GM19324 (cell line): ENCODE results near the gene TEDDM1.
"Not testable (repeated sequence)": the region's sequence is repeated elsewhere in the genome, so short reads cannot be mapped to it uniquely, and the experiment has no call there.

Source experiments
- ATAC-seq: cut with Tn5 transposase; IDR thresholded peaks from one replicate; pipeline ENCODE4 v1.9.1; 2021; ENCODE audit warnings: mild to moderate bottlenecking, moderate library complexity; ENCODE audit not compliant: unreplicated experiment, low FRiP score

The TEDDM1 gene, protein sequence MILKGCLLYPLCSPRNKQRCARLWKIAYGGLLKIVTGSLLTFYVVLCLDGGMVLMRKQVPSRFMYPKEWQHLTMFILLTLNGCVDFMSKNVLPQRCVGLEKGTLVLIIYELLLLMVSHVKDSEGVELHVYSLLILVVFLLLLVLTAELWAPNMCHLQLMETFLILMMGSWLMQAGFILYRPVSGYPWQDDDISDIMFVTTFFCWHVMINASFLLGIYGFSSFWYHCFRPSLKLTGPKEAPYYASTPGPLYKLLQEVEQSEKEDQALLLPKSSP

DNA sequence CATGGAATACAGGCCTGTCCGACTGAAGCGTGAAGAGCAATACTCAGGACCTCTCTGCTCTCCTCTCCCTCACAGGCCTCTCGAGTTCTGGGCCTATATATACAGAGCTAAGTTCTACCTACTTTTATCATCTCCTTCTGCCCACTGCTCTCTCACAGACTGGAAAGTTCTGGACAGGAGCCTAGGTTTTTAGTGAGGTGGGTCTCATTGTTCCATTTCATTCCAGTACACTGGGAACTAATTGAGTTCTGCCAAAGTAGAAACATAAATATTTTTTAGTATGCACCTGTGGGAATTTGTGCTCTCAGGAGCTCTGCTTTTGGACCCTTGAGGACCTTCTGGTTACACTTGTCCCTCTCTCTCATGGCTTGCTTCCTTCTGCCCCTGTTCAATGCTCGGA lies at the start of gene TEDDM1:
TSS of gene TEDDM1 (minus strand) at position 101 of the 400 bp plus-strand sequence. CDS start 182 bp downstream, outside the sequence.
- ATAC-seq: no peak

- ATAC-seq: no peak
Measured at GRCh38 chr1:182450087-182450486, 49.6 kb upstream of the TEDDM1 start, which contains the start of gene RGSL1. RGSL1 (plus strand) TSS chr1:182450146; CDS start chr1:182450166, 20 bp downstream.

DNA sequence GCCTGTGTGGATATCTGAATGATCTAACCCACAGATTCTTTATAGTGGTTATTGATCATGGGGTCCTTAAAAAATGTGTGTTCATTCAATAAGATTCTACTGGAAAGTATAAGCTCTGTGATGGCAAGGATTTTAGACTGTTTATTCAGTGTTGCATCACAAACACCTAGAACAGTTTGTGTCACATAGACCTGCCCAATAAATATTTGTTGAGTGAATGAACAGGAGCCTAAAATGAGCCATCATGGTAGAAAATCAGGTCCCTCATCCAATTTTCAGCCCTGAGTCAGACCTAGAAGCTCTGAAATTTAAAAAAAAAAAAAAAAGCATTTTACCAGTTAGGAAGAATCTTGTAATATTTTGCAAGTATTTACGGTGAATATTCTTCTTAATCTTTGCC lies 47.2 kb upstream of the TEDDM1 start:
- ATAC-seq: no peak

- not testable (repeated sequence) for ATAC-seq
Measured at GRCh38 chr1:182447124-182447523, 46.7 kb upstream of the TEDDM1 start.

DNA sequence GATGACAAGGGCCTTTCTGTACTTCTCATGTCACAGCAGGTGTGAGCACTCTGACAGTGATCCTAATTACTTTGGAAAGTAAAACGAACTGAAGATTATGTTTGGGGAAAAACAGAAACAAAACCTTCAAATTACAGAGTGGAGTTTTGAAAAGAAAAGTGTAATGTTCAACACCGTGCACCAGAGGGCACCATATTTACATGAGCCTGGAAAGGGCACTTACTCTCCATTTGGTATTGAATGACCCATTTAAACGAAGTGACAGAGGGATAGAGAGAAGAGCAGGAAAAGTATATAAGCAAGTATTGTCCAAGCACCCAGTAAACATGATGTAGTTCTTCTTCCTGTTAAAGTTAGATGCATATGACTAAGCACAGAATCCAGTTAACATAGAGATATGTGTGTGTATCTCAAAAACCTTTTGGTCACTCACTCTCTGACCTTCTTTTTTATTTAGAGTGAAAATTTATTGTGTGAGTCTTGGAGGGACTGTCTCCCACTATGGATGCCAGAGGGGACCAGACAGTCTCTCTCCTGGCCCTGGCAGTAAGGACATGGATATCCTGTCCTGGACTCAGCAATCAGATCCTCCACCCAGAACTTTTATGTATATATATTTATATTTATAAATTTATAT lies 45.7 kb upstream of the TEDDM1 start:
- ATAC-seq: no peak

GRCh38 chr1:182444497-182444896 lies 44.0 kb upstream of the TEDDM1 start:
- ATAC-seq: no peak

DNA sequence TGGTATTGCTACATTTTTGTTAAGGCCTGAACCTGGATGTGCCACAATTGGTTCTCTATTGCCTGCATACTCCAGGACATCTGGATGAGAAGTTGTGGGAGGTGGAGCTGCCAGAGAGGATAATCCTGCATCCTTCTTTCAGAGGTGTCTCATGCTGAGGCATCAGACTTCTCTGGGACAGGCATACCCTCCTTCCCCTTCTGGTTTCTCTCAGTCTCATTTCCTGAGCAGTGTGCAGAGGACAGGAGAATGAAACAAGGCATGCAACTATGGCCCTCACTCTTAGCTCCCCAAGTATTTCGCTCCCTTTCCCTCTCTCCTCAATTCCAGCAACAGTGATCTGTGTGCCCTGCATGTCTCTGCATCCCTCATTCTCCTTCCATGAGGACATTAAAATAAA lies 41.9 kb upstream of the TEDDM1 start:
- no peak for ATAC-seq

GRCh38 chr1:182441719-182442118 lies 41.3 kb upstream of the TEDDM1 start:
- ATAC-seq: no peak

DNA sequence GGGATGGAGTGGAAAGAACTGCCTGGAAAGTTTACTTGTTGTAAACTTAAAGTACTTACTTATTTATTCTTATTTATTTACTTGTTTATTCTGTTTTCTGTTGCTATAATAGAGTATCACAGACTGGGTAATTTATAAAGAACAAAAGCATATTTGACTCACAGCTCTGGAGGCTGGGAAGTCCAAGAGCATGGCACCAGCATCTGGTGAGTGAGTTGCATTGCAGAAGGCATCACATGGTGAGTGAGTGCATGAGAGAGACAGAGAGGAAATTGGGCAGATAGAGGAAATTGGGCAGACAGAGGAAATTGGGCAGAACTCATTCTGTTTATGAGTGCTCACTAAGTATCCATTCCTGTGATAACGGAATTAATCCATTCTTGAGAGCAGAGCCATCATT lies 37.9 kb upstream of the TEDDM1 start:
- ATAC-seq: no peak

DNA sequence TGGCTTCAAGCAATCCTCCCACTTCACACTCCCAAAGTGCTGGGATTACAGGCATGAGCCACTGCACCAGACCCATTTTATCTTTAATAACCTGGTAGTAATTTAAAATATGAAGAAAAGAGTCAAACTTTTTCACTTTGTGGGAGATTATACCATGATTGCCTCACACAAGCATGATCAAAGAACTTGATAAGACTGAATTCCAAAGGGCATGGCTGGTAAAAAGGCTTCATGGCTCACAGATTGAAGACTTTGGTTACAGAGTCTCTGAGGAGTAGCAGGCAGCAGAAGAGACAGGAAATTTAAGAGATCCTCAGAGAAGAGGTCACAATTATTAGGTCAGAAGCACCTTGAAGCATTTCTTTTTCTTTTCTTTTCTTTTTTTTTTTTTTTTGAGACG lies 33.1 kb upstream of the TEDDM1 start:
- ATAC-seq: no peak

DNA sequence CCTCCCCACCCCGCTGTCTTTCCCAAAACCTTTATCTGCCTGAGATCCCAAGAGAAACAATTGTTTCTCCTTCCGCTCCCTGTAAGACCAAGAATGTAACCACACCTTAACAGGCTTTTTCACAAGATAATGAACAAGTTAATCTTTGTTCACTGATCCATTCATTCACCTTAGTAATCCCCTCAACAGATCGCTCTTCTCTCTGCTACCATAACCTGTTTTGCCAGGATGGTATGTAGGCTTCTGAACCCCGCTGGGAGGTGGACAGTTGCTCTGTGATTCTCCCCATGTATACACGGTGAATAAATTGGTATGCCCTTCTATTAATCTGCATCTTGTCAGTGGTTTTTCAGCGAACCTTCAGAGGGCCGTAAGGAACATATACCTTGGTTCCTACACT lies 30.8 kb upstream of the TEDDM1 start:
- ATAC-seq: no peak

DNA sequence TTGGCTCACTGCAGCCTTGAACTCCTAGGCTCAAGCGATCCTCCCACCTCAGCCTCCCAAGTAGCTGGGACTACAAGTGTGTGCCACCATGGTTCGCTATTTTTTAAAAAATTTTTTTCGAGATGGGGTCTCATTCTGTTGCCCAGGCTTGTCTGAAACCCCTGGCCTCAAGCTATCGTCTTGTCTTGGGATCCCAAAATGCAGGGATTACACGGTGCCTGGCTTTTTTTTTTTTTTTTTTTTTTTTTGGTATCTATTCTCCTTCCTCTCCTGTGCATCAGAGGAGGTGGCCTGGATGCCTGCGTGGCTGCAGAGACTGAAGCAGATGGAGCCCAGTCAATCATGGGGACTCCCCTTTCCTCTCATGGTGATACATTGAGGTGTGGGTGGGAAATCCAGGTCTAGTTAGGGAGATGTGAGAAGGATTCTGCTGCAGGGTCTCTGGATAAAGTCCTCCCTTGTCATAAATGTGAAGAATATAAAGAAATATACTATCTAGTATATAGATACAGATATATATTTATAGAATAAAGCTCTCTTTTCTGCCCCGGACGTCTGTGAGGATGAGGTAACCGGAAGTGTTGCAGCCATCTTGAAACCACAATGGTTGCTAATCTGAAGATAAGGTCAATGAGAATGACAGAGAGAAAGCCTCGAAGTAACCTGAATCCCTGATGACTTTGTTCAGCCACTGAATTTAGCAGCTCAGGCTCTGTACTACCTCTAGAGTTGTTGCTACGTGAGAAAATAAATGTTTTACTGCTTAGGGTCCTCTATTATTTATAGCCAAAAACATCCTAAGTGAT lies 30.0 kb upstream of the TEDDM1 start:
- ATAC-seq: no peak

GRCh38 chr1:182428043-182428442 lies 27.6 kb upstream of the TEDDM1 start:
- no peak for ATAC-seq

- peak; percentile 68 for ATAC-seq
Measured at GRCh38 chr1:182426442-182427430, 26.3 kb upstream of the TEDDM1 start.

- ATAC-seq: no peak
Measured at GRCh38 chr1:182415789-182416188, 15.3 kb upstream of the TEDDM1 start.

- ATAC-seq: no peak
Measured at GRCh38 chr1:182413969-182414368, 13.5 kb upstream of the TEDDM1 start.

GRCh38 chr1:182413486-182413885 lies 13.0 kb upstream of the TEDDM1 start:
- ATAC-seq: no peak

GRCh38 chr1:182410620-182411273 lies 10.3 kb upstream of the TEDDM1 start:
- no peak for ATAC-seq

- ATAC-seq: no peak
Measured at GRCh38 chr1:182410138-182410537, 9.7 kb upstream of the TEDDM1 start.
